H1 (cell line): ENCODE data around the gene NAA25. TPM values are rescaled to one million over a fixed set of nuclear protein-coding genes. Genes with fewer than 3 reads are reported as not detected.

Experiments
- CTCF ChIA-PET: fragments of 300-600 bp; sonication (Branson Sonifier 250); formaldehyde crosslinking; loops from one replicate; lab custom pipeline; 2021; ENCODE audit not compliant: partially characterized antibody; lab: Charles Lee
- POLR2A ChIA-PET: fragments of 300-600 bp; sonication (Branson Sonifier 250); formaldehyde crosslinking; loops from one replicate; lab custom pipeline; 2021; ENCODE audit warnings: inconsistent platforms; ENCODE audit not compliant: partially characterized antibody; lab: Charles Lee
- DNase-seq, 2 experiments: peaks; one replicate each; pipeline versions ENCODE4 v3.0.0 to v3.0.0-alpha.2; 2010 to 2022; ENCODE audit warnings: low spot score in 2 of 2, low read depth in 1 of 2, mixed read lengths in 1 of 2
- FAIRE-seq: peaks from 2 replicates; lab custom pipeline; 2011; peaks lifted over from hg19 to GRCh38; lab: Jason Lieb, UNC
- H2AFZ ChIP-seq: 2 replicates; pipeline ENCODE4 v1.8.1; 2012; ENCODE audit warnings: low read length, inconsistent platforms
- H2AK5ac ChIP-seq: 2 replicates; pipeline ENCODE4 v1.6.1; 2013; ENCODE audit warnings: low read depth, low read length
- H2BK120ac ChIP-seq: replicated peaks from 2 replicates; pipeline ENCODE3; 2013; ENCODE audit warnings: low read depth, low read length, inconsistent platforms
- H2BK12ac ChIP-seq: 2 replicates; pipeline ENCODE4 v1.6.1; 2013; ENCODE audit warnings: low read depth, low read length
- H2BK15ac ChIP-seq: 2 replicates; pipeline ENCODE4 v1.6.1; 2013; ENCODE audit warnings: low read length
- H2BK20ac ChIP-seq: 2 replicates; pipeline ENCODE4 v1.6.1; 2013; ENCODE audit warnings: low read length
- H2BK5ac ChIP-seq: 2 replicates; pipeline ENCODE4 v1.6.1; 2013; ENCODE audit warnings: low read depth, low read length
- H3K14ac ChIP-seq: 2 replicates; pipeline ENCODE4 v1.6.1; 2013; ENCODE audit warnings: inconsistent platforms; ENCODE audit not compliant: insufficient read length
- H3K18ac ChIP-seq: 2 replicates; pipeline ENCODE4 v1.6.1; 2013; ENCODE audit warnings: low read length; ENCODE audit errors: extremely low read depth
- H3K23ac ChIP-seq: 2 replicates; pipeline ENCODE4 v1.6.1; 2013; ENCODE audit warnings: inconsistent platforms; ENCODE audit not compliant: insufficient read length
- H3K23me2 ChIP-seq: 2 replicates; pipeline ENCODE4 v1.6.1; 2013; ENCODE audit warnings: low read depth, low read length
- H3K27ac ChIP-seq: 2 replicates; pipeline ENCODE4 v1.6.1; 2011; ENCODE audit warnings: low read depth, low read length, inconsistent platforms
- H3K27me3 ChIP-seq, 4 experiments: replicated peaks in 1 of 4; 1 replicate in 1 of 4; 2 replicates in 3 of 4; pipeline versions ENCODE4 v1.6.1 to v1.8.1; 2011 to 2013; ENCODE audit warnings: low read length in 3 of 4, mild to moderate bottlenecking in 3 of 4, inconsistent platforms in 2 of 4, mixed read lengths in 2 of 4, moderate library complexity in 1 of 4; ENCODE audit not compliant: control insufficient read depth in 3 of 4, insufficient read depth in 3 of 4; ENCODE audit errors: extremely low read depth in 1 of 4
- H3K36me3 ChIP-seq, 4 experiments: 2 replicates each; pipeline versions ENCODE4 v1.6.1 to v1.8.1; 2011 to 2013; ENCODE audit warnings: mild to moderate bottlenecking in 4 of 4, low read length in 3 of 4, moderate library complexity in 2 of 4, control low read depth in 1 of 4, inconsistent platforms in 1 of 4; ENCODE audit not compliant: insufficient read depth in 4 of 4, control insufficient read depth in 2 of 4
- H3K4ac ChIP-seq: replicated peaks from 2 replicates; pipeline ENCODE3; 2013; ENCODE audit warnings: low read length, low read depth, mixed read lengths, inconsistent platforms; ENCODE audit not compliant: insufficient read length
- H3K4me1 ChIP-seq, 4 experiments: replicated peaks in 1 of 4; 1 replicate in 1 of 4; 2 replicates in 3 of 4; pipeline versions ENCODE4 v1.6.1 to v1.8.1; 2011 to 2013; ENCODE audit warnings: low read length in 3 of 4, inconsistent platforms in 2 of 4, mixed read lengths in 1 of 4; ENCODE audit not compliant: insufficient read depth in 4 of 4, control insufficient read depth in 3 of 4
- H3K4me2 ChIP-seq, 2 experiments: 2 replicates each; pipeline versions ENCODE4 v1.6.1 to v1.8.1; 2011 to 2013; ENCODE audit warnings: low read depth in 2 of 2, low read length in 2 of 2, control low read depth in 1 of 2, inconsistent platforms in 1 of 2, mild to moderate bottlenecking in 1 of 2; ENCODE audit not compliant: insufficient read depth in 1 of 2
- H3K4me3 ChIP-seq, 4 experiments: fragments of 200-600, 300-600 bp in 1 of 4; sonication (generic), shearing (Covaris generic), sonication (Bioruptor Twin) in 1 of 4; 2 replicates each; pipeline versions ENCODE4 v1.5.1 to v1.8.1; 2011 to 2016; ENCODE audit warnings: low read length in 4 of 4, low read depth in 3 of 4, control low read depth in 2 of 4, inconsistent platforms in 2 of 4, mild to moderate bottlenecking in 2 of 4, mixed read lengths in 1 of 4, moderate library complexity in 1 of 4; ENCODE audit not compliant: insufficient read depth in 2 of 4; ENCODE audit errors: extremely low read depth in 1 of 4
- H3K56ac ChIP-seq: replicated peaks from 2 replicates; pipeline ENCODE3; 2013; ENCODE audit warnings: low read depth, mild to moderate bottlenecking, mixed read lengths, low read length, inconsistent platforms; ENCODE audit not compliant: insufficient read length
- H3K79me1 ChIP-seq: 2 replicates; pipeline ENCODE4 v1.6.1; 2013; ENCODE audit warnings: low read depth, low read length, control low read depth
- H3K79me2 ChIP-seq, 2 experiments: 2 replicates each; pipeline versions ENCODE4 v1.6.1 to v1.8.1; 2012 to 2013; ENCODE audit warnings: low read length in 2 of 2, mild to moderate bottlenecking in 2 of 2, inconsistent platforms in 1 of 2; ENCODE audit not compliant: insufficient read depth in 2 of 2, control insufficient read depth in 1 of 2
- H3K9ac ChIP-seq, 4 experiments: replicated peaks in 1 of 4; 1 replicate in 1 of 4; 2 replicates in 3 of 4; pipeline versions ENCODE4 v1.6.1 to v1.8.1; 2011 to 2013; ENCODE audit warnings: low read depth in 3 of 4, low read length in 3 of 4, control low read depth in 2 of 4, mild to moderate bottlenecking in 2 of 4, moderate library complexity in 2 of 4, inconsistent platforms in 1 of 4; ENCODE audit errors: extremely low read depth in 1 of 4
- H3K9me3 ChIP-seq, 2 experiments: 2 replicates each; pipeline versions ENCODE4 v1.6.1 to v1.8.1; 2012 to 2013; ENCODE audit warnings: mild to moderate bottlenecking in 2 of 2, moderate library complexity in 2 of 2, control low read depth in 1 of 2, inconsistent platforms in 1 of 2, low read depth in 1 of 2, low read length in 1 of 2, mixed read lengths in 1 of 2; ENCODE audit not compliant: insufficient read depth in 2 of 2
- H4K20me1 ChIP-seq, 2 experiments: replicated peaks in 1 of 2; 2 replicates each; pipeline versions ENCODE3 to v1.8.1; 2011 to 2013; ENCODE audit warnings: inconsistent platforms in 2 of 2, low read length in 2 of 2, mild to moderate bottlenecking in 1 of 2; ENCODE audit not compliant: insufficient read depth in 2 of 2, control insufficient read depth in 1 of 2
- H4K5ac ChIP-seq: 2 replicates; pipeline ENCODE4 v1.6.1; 2013; ENCODE audit warnings: low read length, low read depth, mixed read lengths, inconsistent platforms; ENCODE audit not compliant: insufficient read length
- H4K8ac ChIP-seq: 2 replicates; pipeline ENCODE4 v1.8.0; 2013; ENCODE audit warnings: mild to moderate bottlenecking, moderate library complexity, low read length, inconsistent platforms; ENCODE audit not compliant: insufficient read depth; ENCODE audit errors: extremely low read depth
- H4K91ac ChIP-seq: replicated peaks from 2 replicates; pipeline ENCODE3; 2013; ENCODE audit warnings: low read length, mixed read lengths, inconsistent platforms; ENCODE audit not compliant: insufficient read length
- CREB1 ChIP-seq: IDR thresholded peaks from 2 replicates; pipeline ENCODE4 v1.6.1; 2012; ENCODE audit warnings: inconsistent platforms
- EP300 ChIP-seq, 2 experiments: IDR thresholded peaks; 1 replicate in 1 of 2; 2 replicates in 1 of 2; pipeline ENCODE4 v1.6.1; 2011 to 2012; ENCODE audit warnings: low read depth in 2 of 2, low read length in 2 of 2, mild to moderate bottlenecking in 2 of 2, borderline replicate concordance in 1 of 2, inconsistent platforms in 1 of 2, moderate library complexity in 1 of 2
- EZH2 ChIP-seq: fragments of 200-600 bp; sonication (generic); IDR thresholded peaks from 2 replicates; pipeline ENCODE4 v1.7.1; 2012; ENCODE audit warnings: low read depth, mild to moderate bottlenecking, moderate library complexity, low read length, inconsistent platforms; ENCODE audit not compliant: severe bottlenecking
- JUN ChIP-seq: IDR thresholded peaks from 2 replicates; pipeline ENCODE4 v1.6.1; 2011; ENCODE audit warnings: low read depth, mild to moderate bottlenecking, improper control_type of control experiment, low read length
- KDM4A ChIP-seq: IDR thresholded peaks from one replicate; pipeline ENCODE4 v1.7.1; 2012; ENCODE audit warnings: low read depth, mild to moderate bottlenecking, moderate library complexity, low read length, inconsistent platforms; ENCODE audit not compliant: severe bottlenecking
- POU5F1 ChIP-seq: IDR thresholded peaks from 2 replicates; pipeline ENCODE4 v1.6.1; 2011; ENCODE audit warnings: low read depth, mild to moderate bottlenecking, low read length, moderate library complexity
- RAD21 ChIP-seq, 2 experiments: IDR thresholded peaks in 1 of 2; conservative IDR thresholded peaks in 1 of 2; 2 replicates each; pipeline ENCODE4 v1.6.1; 2011; ENCODE audit warnings: low read depth in 2 of 2, low read length in 2 of 2, improper control_type of control experiment in 1 of 2, inconsistent platforms in 1 of 2, mild to moderate bottlenecking in 1 of 2, moderate library complexity in 1 of 2
- RFX5 ChIP-seq: IDR thresholded peaks from 2 replicates; pipeline ENCODE4 v1.6.1; 2011; ENCODE audit warnings: low read depth, low read length, improper control_type of control experiment, borderline replicate concordance
- SIX5 ChIP-seq: IDR thresholded peaks from 2 replicates; pipeline ENCODE4 v1.6.1; 2011; ENCODE audit warnings: mild to moderate bottlenecking, low read depth, low read length
- SP2 ChIP-seq: IDR thresholded peaks from 2 replicates; pipeline ENCODE4 v1.6.1; 2012; ENCODE audit warnings: mild to moderate bottlenecking, low read length, inconsistent platforms
- TCF12 ChIP-seq: IDR thresholded peaks from 2 replicates; pipeline ENCODE4 v1.6.1; 2011; ENCODE audit warnings: low read depth, mild to moderate bottlenecking, low read length
- WGBS, 2 experiments: shearing (Covaris generic) in 1 of 2; methylation state at CpG; one replicate each; pipeline versions ENCODE4 v1.1.6 to v1.1.7; 2013 to 2015; ENCODE audit warnings: low lambda C conversion rate in 2 of 2, mixed read lengths in 2 of 2, inconsistent platforms in 1 of 2, low coverage in 1 of 2, missing lambda C conversion rate in 1 of 2; ENCODE audit not compliant: insufficient replicate concordance in 2 of 2, insufficient coverage in 1 of 2, insufficient read length in 1 of 2; ENCODE audit errors: extremely low coverage in 1 of 2, missing lambda C conversion rate in 1 of 2; 5-methylcytosine and 5-hydroxymethylcytosine counted together
- polyA plus RNA-seq, 7 experiments: library from polyadenylated mRNA; depleted of rRNA in 3 of 7; stranded (reverse) in 5 of 7; unstranded in 2 of 7; fragments of >200 nt in 5 of 7; fragments of 200-250 nt in 2 of 7; gene quantifications; 1 replicate in 5 of 7; 2 replicates in 1 of 7; 4 replicates in 1 of 7; pipeline versions ENCODE4 v1.2.1 to v1.2.3, GENCODE V29; 2011 to 2013; ENCODE audit warnings: missing spikeins in 2 of 7, mixed read lengths in 2 of 7
- total RNA-seq: library from RNA; stranded (reverse); fragmentation: NEBNext Ultra II Directional; extraction: Animal tissue kit (Norgen Biotek cat#: 25700); gene quantifications from 2 replicates; pipeline ENCODE4 v1.2.1, GENCODE V29; 2021
- TF ChIP-seq, protein P1 (sequence below): IDR thresholded peaks from 2 replicates; pipeline ENCODE4 v1.6.1; 2012; ENCODE audit warnings: low read length, inconsistent platforms

The NAA25 gene
- total and polyA plus RNA-seq, 2 of the 8 experiments (the other 6 are each of a cell fraction or from before 2014, with no cell fraction given), result 10.8 to 60.3 TPM

DNA sequence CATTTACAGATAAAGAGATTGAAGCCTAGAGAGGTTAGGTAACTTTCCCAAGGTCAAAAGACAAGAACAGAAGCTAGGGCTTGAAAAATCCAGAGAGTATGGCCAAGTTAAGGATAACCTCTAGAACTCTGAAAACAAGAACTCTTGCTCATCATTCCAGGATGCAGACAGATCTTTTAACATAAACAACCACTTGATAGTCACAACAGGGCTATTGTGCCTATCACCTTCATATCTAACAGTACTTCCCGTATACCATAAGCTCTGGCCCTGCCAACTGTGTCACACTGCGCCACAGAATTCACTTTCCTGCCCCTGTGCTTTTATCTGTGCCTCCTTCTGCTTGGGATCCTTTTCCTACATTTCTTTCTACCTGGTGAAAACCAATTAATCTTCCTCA, 77.1 kb downstream of the NAA25 start:
- Histone ChIP-seq H2BK5ac (no peak overlapping the region), H3K4me1 (peaks cover 0 to 2% (median 0%) of the 10 kb centered on the region in 4 experiments; a peak in 1 of 7 replicates), H4K91ac (no peak overlapping the region), H4K5ac (no peak overlapping the region), H3K79me2 (no peaks in the 10 kb centered on the region), H3K9ac (no peak overlapping the region), H2BK12ac (no peak overlapping the region), H2AK5ac (no peak overlapping the region), H3K27ac (no peak overlapping the region), H3K23me2 (no peaks in the 10 kb centered on the region), H2BK20ac (no peak overlapping the region), H4K8ac (no peak overlapping the region), H3K79me1 (no peaks in the 10 kb centered on the region; the same call in 1 of the 2 replicates), H3K18ac (no peak overlapping the region), H3K23ac (no peak overlapping the region), H3K36me3 (peaks cover 9 to 66% (median 37%) of the 10 kb centered on the region in 4 experiments), H3K4ac (no peak overlapping the region), H4K20me1 (peaks cover 0 to 3% of the 10 kb centered on the region in 2 experiments), H3K9me3 (no peaks in the 10 kb centered on the region), H3K56ac (no peak overlapping the region), H2BK120ac (no peak overlapping the region), H3K4me2 (no peak overlapping the region), H2BK15ac (no peak overlapping the region), H2AFZ (no peak overlapping the region), H3K27me3 (no peaks in the 10 kb centered on the region), H3K14ac (no peak overlapping the region), H3K4me3 (no peak overlapping the region)
- FAIRE-seq (no peak), DNase-seq (no peak)
- 100% methylated on average over 2 of the region's 2 CpGs; no CpG with 5 or more reads in 1 of the 2 experiments for WGBS, 2 experiments
- ChIA-PET CTCF (interaction anchor here (0.6 to 1.2 kb wide), 2 partner anchors 12 to 16 kb away, joined by 3 to 8 read pairs; no protein-coding TSS in a partner anchor), POLR2A (interaction anchor here (1.1 to 2.0 kb wide), 3 partner anchors 11 to 19 kb away, joined by 3 to 8 read pairs (median 4); partner anchors contain the start of genes ERP29 and TMEM116)
- TF ChIP-seq EZH2, result no peak
- TF ChIP-seq TCF12, result no peak
- TF ChIP-seq POU5F1, result no peak
- no peak for TF ChIP-seq KDM4A
- TF ChIP-seq RAD21 (IDR thresholded peaks at IDR 0.05 in 1 of 2, conservative IDR thresholded peaks at IDR 0.05 in 1 of 2; ENCODE audit: low read depth in 2 of 2, low read length in 2 of 2), result no peak
- TF ChIP-seq SP2, result no peak
- no peak for TF ChIP-seq EP300 (IDR thresholded peaks at IDR 0.05; ENCODE audit: borderline replicate concordance in 1 of 2, low read depth in 2 of 2, low read length in 2 of 2)
- TF ChIP-seq RFX5, result no peak
- TF ChIP-seq, protein P1, sequence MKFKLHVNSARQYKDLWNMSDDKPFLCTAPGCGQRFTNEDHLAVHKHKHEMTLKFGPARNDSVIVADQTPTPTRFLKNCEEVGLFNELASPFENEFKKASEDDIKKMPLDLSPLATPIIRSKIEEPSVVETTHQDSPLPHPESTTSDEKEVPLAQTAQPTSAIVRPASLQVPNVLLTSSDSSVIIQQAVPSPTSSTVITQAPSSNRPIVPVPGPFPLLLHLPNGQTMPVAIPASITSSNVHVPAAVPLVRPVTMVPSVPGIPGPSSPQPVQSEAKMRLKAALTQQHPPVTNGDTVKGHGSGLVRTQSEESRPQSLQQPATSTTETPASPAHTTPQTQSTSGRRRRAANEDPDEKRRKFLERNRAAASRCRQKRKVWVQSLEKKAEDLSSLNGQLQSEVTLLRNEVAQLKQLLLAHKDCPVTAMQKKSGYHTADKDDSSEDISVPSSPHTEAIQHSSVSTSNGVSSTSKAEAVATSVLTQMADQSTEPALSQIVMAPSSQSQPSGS, result no peak
- TF ChIP-seq JUN, result no peak
- no peak for TF ChIP-seq SIX5
- no peak for TF ChIP-seq CREB1
